Neural progenitor cell (in vitro differentiated cells): Measurements from ENCODE around the gene TMPO.

Source experiments
- EZH2 ChIP-seq: fragments of 200-600 bp; sonication (generic); IDR thresholded peaks from 2 replicates; pipeline ENCODE4 v1.6.1; 2017; ENCODE audit warnings: antibody characterized with exemption, mild to moderate bottlenecking, moderate library complexity
- TF ChIP-seq, protein P1 (sequence below): fragments of 200-600 bp; sonication (generic); IDR thresholded peaks from 2 replicates; pipeline ENCODE4 v1.5.1; 2017; ENCODE audit warnings: antibody characterized with exemption, mild to moderate bottlenecking

DNA sequence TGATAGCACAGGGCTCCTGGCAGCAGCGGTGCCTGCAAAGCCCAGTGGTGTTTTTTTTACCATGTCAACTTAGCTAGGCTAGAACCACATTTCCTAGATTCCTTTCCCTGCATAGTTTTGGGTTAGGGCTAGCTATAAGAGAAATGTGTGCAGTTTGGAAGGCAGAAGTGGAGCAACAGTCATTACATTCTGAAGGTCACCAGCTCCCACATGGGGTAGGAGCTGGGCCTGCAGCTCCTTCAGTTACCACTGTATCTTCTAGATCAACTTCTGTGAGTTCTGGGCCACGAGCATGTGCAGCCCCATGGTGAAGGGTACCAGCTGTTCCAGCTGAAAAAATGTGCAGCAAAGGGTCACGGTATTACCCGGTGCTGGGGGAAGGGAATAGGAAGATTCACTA lies 75.8 kb downstream of the TMPO start:
- no peak for TF ChIP-seq EZH2
- TF ChIP-seq, protein P1, sequence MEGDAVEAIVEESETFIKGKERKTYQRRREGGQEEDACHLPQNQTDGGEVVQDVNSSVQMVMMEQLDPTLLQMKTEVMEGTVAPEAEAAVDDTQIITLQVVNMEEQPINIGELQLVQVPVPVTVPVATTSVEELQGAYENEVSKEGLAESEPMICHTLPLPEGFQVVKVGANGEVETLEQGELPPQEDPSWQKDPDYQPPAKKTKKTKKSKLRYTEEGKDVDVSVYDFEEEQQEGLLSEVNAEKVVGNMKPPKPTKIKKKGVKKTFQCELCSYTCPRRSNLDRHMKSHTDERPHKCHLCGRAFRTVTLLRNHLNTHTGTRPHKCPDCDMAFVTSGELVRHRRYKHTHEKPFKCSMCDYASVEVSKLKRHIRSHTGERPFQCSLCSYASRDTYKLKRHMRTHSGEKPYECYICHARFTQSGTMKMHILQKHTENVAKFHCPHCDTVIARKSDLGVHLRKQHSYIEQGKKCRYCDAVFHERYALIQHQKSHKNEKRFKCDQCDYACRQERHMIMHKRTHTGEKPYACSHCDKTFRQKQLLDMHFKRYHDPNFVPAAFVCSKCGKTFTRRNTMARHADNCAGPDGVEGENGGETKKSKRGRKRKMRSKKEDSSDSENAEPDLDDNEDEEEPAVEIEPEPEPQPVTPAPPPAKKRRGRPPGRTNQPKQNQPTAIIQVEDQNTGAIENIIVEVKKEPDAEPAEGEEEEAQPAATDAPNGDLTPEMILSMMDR: no peak
